Sciatic nerve (tissue), 2 donors: ENCODE measurements around the gene TAF5L. TPM values are rescaled to one million over a fixed set of nuclear protein-coding genes. Genes with fewer than 3 reads are reported as not detected.

Experiments used
- ATAC-seq: fragments of 200-7000 bp; cut with Tn5 transposase; one replicate; pipeline ENCODE4 v1.9.1; 2020; ENCODE audit warnings: mild to moderate bottlenecking, moderate library complexity
- DNase-seq: peaks from one replicate; pipeline ENCODE4 v3.0.0-alpha.2; 2020; ENCODE audit warnings: low spot score
- intact Hi-C: fragments of 100-400 bp; cut with DNase I; formaldehyde crosslinking; loops from one replicate; pipeline ENCODE4 v1.14.2; 2022
- total RNA-seq: library from RNA; stranded (reverse); fragmentation: NEBNext Ultra II Directional; extraction: Animal tissue kit (Norgen Biotek cat#: 25700); gene quantifications from one replicate; pipeline ENCODE4 v1.2.1, GENCODE V29; 2021
- donor health status: DM: no; HTN: no; CAD: no.
- donor health status: DM: no; HTN: no; CAD: no.

TAF5L gene
- total RNA-seq = 15.2 TPM

GRCh38 chr1:229625915-229626831 lies at the start of gene TAF5L, which contains the start of gene URB2:
Gene TAF5L, minus strand, starts transcription at chr1:229626122. Its CDS starts 11,640 bp downstream, at chr1:229614482.
Gene URB2, plus strand, starts transcription at chr1:229626247. Its CDS starts 1,387 bp downstream, at chr1:229627634.
- peak; percentile 91 for DNase-seq
- intact Hi-C loops = loop anchor here (10.0 kb wide), 1 partner anchor 61 kb away; no protein-coding TSS in a partner anchor
- peak; percentile 98 for ATAC-seq

GRCh38 chr1:229675396-229675795 lies 49.5 kb upstream of the TAF5L start:
- intact Hi-C loops = no loop called here
- ATAC-seq = no peak

GRCh38 chr1:229674042-229674441 lies 48.1 kb upstream of the TAF5L start:
- DNase-seq (no peak), ATAC-seq (no peak)
- intact Hi-C loops = no loop called here

More at GRCh38 chr1:229675396-229675795, 49.5 kb upstream of the TAF5L start:
- no peak for DNase-seq

GRCh38 chr1:229672246-229672645 lies 46.3 kb upstream of the TAF5L start:
- ATAC-seq = no peak
- intact Hi-C loops = no loop called here
- no peak for DNase-seq

- intact Hi-C loops = no loop called here
- no peak for DNase-seq
- ATAC-seq = no peak
These were observed 45.4 kb upstream of the TAF5L start for GRCh38 chr1:229671310-229671709.

GRCh38 chr1:229669333-229669732 lies 43.4 kb upstream of the TAF5L start:
- ATAC-seq = no peak
- intact Hi-C loops = no loop called here
- no peak for DNase-seq

GRCh38 chr1:229666585-229666984 lies 40.7 kb upstream of the TAF5L start:
- intact Hi-C loops = no loop called here
- DNase-seq = no peak
- ATAC-seq = no peak

GRCh38 chr1:229665912-229666558 lies 40.1 kb upstream of the TAF5L start:
- ATAC-seq (peak; percentile 69), DNase-seq (no peak)
- intact Hi-C loops = no loop called here

GRCh38 chr1:229664133-229664689 lies 38.3 kb upstream of the TAF5L start:
- intact Hi-C loops = loop anchor here (1.0 kb wide), 1 partner anchor 646 kb away; no protein-coding TSS in a partner anchor
- DNase-seq = no peak
- no peak for ATAC-seq

- ATAC-seq (no peak), DNase-seq (no peak)
- intact Hi-C loops = no loop called here
These were observed 36.0 kb upstream of the TAF5L start for GRCh38 chr1:229661897-229662296.

GRCh38 chr1:229661022-229661877 lies 35.3 kb upstream of the TAF5L start:
- intact Hi-C loops = no loop called here

GRCh38 chr1:229657993-229658755 lies 32.3 kb upstream of the TAF5L start:
- ATAC-seq = no peak
- intact Hi-C loops = no loop called here
- DNase-seq = no peak

More at GRCh38 chr1:229661022-229661877, 35.3 kb upstream of the TAF5L start:
- peak; percentile 90 for DNase-seq
- ATAC-seq = peak; percentile 94

GRCh38 chr1:229655781-229656180 lies 29.9 kb upstream of the TAF5L start:
- intact Hi-C loops = no loop called here
- ATAC-seq (no peak), DNase-seq (no peak)

- DNase-seq (no peak), ATAC-seq (no peak)
- intact Hi-C loops = no loop called here
These were observed 27.5 kb upstream of the TAF5L start for GRCh38 chr1:229653420-229653819.

GRCh38 chr1:229651546-229651945 lies 25.6 kb upstream of the TAF5L start:
- intact Hi-C loops = no loop called here
- ATAC-seq = no peak
- no peak for DNase-seq

GRCh38 chr1:229650045-229650444 lies 24.1 kb upstream of the TAF5L start:
- ATAC-seq (no peak), DNase-seq (no peak)
- intact Hi-C loops = no loop called here

GRCh38 chr1:229648406-229648805 lies 22.5 kb upstream of the TAF5L start:
- no peak for DNase-seq
- ATAC-seq = no peak
- intact Hi-C loops = no loop called here
